ENCODE results near the gene GARNL3. TPM values are rescaled to one million over a fixed set of nuclear protein-coding genes. Genes with fewer than 3 reads are reported as not detected.

Gene GARNL3
- total RNA-seq, 4 donors from 2014 or later = 11.9 to 19.1 (median 16.5) TPM

DNA sequence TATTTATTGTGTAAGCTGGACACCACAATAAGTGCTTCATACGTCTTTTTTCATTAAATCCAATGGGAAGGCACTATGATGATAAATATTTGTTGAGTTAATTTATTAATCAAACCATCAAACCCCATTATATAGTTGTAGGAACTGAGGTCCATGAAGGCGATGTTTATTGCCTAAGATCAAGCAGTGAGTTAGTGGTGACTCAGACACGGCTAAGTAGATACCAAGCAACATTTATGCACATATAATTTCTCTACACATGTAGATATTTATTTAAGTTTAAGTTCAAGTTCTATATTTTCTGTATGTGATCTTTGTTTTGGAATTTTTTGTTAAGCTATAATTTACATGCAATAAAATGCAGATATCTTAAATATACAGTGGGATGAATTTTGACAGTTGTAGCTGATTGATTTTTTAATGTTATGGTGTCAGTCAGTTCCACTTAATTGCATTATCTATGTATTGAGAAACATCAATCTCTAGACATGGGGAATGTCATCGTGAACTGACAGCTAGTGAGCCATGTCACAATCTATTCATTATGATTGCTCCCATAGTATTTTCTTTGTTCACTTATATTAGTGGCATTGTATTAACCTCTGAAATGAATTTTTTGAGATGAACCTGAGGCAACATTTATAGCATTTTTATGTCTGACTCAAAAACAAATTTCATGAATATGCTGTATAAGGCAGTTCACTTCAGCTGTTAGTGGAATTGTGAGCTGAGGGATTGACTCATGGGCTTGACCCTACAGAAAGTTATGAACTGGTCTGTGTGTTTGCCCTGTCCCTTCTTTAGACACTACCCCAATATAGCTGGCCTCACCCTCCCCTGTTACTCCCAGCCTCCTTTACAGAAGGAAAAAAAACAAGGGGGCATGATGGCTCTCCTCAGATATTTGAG, 11.9 kb upstream of the GARNL3 start:
- intact Hi-C loops (cut with DNase I; ENCODE audit: low total_unique reads) = no loop called here
- 90 to 92% methylated on average over 4 of the region's 4 CpGs for WGBS, 2 donors

DNA sequence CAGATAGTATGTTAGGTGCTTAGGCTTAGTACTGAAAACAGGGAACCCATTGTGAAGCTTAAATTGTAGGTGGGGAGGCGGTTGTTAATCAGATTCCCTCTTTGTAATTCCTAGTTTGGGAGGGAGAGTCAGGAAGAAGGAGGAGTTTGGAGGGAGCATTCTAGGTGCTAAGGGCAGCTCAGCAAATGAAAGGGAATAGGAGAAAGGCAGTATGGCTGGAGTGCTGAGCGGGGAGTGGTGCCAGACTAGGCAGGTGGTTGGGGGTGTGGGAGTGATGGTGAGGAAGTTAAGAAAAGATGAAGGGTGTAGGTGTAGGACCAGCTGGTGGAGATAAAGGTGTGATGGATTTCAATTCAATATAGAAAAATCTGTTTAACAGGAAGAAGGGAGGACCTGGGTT, 11.1 kb upstream of the GARNL3 start:
- no peak for DNase-seq (ENCODE audit: low spot score in 2 of 2)
- no peak overlapping the region for H3K4me3 ChIP-seq (ENCODE audit: low read depth, poor library complexity, severe bottlenecking)
- WGBS, 2 donors = 92 to 95% methylated on average over 2 of the region's 2 CpGs
- intact Hi-C loops (cut with DNase I; ENCODE audit: low total_unique reads) = no loop called here
- TF ChIP-seq, protein P1, sequence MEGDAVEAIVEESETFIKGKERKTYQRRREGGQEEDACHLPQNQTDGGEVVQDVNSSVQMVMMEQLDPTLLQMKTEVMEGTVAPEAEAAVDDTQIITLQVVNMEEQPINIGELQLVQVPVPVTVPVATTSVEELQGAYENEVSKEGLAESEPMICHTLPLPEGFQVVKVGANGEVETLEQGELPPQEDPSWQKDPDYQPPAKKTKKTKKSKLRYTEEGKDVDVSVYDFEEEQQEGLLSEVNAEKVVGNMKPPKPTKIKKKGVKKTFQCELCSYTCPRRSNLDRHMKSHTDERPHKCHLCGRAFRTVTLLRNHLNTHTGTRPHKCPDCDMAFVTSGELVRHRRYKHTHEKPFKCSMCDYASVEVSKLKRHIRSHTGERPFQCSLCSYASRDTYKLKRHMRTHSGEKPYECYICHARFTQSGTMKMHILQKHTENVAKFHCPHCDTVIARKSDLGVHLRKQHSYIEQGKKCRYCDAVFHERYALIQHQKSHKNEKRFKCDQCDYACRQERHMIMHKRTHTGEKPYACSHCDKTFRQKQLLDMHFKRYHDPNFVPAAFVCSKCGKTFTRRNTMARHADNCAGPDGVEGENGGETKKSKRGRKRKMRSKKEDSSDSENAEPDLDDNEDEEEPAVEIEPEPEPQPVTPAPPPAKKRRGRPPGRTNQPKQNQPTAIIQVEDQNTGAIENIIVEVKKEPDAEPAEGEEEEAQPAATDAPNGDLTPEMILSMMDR (IDR thresholded peaks at IDR 0.05) = no peak
- TF ChIP-seq POLR2A (IDR thresholded peaks at IDR 0.05) = no peak

More for the DNA sequence above, 11.9 kb upstream of the GARNL3 start:
- DNase-seq (ENCODE audit: low spot score in 2 of 2) = no peak
- no peak overlapping the region for H3K4me3 ChIP-seq (ENCODE audit: low read depth, poor library complexity, severe bottlenecking)
- TF ChIP-seq, protein P1 (IDR thresholded peaks at IDR 0.05) = no peak
- no peak for TF ChIP-seq POLR2A (IDR thresholded peaks at IDR 0.05)

DNA sequence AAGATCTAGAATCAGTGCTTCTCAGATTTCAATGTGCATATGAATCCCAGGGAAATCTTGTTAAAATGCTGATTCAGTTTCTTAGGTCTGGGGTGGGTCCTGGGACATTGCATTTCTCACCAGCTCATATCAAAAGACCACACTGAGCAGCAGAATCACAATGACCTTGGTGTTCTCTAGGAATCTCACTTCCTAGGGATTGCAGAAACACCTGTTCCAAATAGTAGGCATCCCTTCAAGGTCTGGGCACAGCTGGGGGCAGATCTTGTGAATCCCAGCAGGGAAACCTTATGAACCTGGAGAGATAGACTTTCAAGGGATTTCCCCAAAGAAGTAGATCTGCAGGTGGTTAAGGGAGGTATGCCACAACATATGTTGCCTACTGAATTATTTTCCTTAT, 8.9 kb upstream of the GARNL3 start:
- no peak overlapping the region for H3K4me3 ChIP-seq (ENCODE audit: low read depth, poor library complexity, severe bottlenecking)
- no peak for TF ChIP-seq POLR2A (IDR thresholded peaks at IDR 0.05)
- TF ChIP-seq, protein P1 (IDR thresholded peaks at IDR 0.05) = no peak
- DNase-seq (ENCODE audit: low spot score in 2 of 2) = no peak
- intact Hi-C loops (cut with DNase I; ENCODE audit: low total_unique reads) = no loop called here

DNA sequence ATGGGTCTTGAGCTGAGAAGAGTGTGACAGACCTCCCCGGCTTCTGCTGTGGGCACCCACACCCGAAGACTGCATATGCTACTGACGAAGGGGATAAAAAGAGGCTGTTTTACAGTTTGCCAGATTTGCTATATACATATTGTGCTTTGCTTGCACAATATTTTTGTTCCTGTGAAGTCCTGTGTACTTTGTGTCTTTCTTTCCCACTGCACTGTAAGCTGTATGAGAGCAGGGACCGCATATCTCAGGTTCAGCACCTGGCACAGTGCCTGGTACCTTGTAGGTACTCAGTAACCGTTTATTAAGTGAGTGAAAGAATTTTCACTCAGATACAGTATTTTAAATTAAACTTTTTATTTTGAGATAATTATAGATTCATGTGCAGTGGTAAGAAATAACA, 8.2 kb upstream of the GARNL3 start:
- intact Hi-C loops (cut with DNase I; ENCODE audit: low total_unique reads) = no loop called here
- H3K4me3 ChIP-seq (ENCODE audit: low read depth, poor library complexity, severe bottlenecking) = no peak overlapping the region
- no peak for DNase-seq (ENCODE audit: low spot score in 2 of 2)
- WGBS, 2 donors = 86 to 91% methylated on average over 5 of the region's 5 CpGs
- TF ChIP-seq, protein P1 (IDR thresholded peaks at IDR 0.05) = no peak
- TF ChIP-seq POLR2A (IDR thresholded peaks at IDR 0.05) = no peak

DNA sequence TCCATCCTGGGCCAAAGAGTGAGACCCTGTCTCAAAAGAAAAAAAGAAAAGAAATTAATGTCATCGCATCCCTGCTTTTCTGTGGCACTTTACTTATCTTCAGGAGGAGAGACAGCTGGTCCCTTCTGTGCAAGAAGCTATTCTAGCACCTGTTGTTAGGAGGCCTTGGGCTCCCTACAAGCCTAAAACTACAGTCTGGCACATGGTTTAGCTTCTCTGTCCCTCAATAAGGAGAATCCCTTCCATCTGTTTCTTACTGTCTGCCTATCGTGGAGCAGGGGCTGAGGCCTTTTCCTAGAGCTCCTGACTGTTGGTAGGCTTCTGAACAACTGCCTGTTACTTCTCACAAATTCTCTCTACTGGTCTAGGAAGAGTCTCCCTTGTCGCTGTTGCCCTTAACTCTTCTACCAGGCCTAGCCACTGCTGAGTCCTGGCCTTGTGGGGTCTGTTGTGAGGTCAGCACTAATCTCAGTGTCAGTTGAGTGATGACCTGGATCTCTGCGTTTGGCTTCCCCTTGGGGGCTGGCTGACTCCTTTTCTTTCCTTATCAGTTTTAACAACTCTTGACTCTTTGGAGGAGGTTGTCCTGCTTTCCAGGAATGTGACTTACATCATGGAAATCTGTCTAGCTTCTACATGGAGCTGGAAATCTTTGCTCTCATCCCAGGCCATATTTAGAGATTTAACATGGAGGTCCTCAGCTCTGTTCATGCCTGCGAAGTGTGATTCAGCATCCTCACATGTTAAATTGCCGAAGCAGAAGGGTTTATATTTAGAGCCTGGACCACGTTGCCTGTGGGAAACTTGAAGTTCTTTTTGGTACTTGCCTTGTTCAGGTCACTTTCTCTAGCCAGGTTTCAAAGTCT, 5.7 kb upstream of the GARNL3 start:
- intact Hi-C loops (cut with DNase I; ENCODE audit: low total_unique reads) = no loop called here
- 81 to 87% methylated on average over 7 of the region's 7 CpGs for WGBS, 2 donors
- no peak for TF ChIP-seq POLR2A (IDR thresholded peaks at IDR 0.05)
- TF ChIP-seq, protein P1 (IDR thresholded peaks at IDR 0.05) = no peak
- no peak overlapping the region for H3K4me3 ChIP-seq (ENCODE audit: low read depth, poor library complexity, severe bottlenecking)
- no peak for DNase-seq (ENCODE audit: low spot score in 2 of 2)
